ENCODE data around the gene OPCML. TPM values are rescaled to one million over a fixed set of nuclear protein-coding genes. Genes with fewer than 3 reads are reported as not detected.

Gene OPCML
- total RNA-seq, 1 donor from 2014 or later = not detected

DNA sequence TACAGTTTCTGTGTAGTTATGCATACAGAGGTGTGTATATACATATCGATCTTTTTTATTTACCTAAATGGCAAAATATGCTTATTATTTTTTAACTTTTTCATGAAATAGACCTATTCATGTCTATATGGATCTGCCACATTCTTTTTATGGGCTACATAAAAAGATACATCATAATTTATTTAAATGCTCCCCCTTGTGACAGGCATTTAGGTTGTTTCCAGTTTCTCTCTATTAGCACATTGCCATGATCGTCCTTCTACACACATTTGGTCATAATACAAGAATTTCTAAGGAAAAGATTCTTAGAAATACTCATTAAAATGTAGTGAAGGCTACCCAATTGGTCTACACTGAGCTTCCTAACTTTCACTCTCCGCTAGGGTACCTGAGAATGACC lies 1067.4 kb downstream of the OPCML start:
- TF ChIP-seq, protein P1, sequence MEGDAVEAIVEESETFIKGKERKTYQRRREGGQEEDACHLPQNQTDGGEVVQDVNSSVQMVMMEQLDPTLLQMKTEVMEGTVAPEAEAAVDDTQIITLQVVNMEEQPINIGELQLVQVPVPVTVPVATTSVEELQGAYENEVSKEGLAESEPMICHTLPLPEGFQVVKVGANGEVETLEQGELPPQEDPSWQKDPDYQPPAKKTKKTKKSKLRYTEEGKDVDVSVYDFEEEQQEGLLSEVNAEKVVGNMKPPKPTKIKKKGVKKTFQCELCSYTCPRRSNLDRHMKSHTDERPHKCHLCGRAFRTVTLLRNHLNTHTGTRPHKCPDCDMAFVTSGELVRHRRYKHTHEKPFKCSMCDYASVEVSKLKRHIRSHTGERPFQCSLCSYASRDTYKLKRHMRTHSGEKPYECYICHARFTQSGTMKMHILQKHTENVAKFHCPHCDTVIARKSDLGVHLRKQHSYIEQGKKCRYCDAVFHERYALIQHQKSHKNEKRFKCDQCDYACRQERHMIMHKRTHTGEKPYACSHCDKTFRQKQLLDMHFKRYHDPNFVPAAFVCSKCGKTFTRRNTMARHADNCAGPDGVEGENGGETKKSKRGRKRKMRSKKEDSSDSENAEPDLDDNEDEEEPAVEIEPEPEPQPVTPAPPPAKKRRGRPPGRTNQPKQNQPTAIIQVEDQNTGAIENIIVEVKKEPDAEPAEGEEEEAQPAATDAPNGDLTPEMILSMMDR (IDR thresholded peaks at IDR 0.05) = no peak
- intact Hi-C loops (cut with DNase I) = no loop called here
- no peaks in the 10 kb centered on the region for H3K36me3 ChIP-seq

DNA sequence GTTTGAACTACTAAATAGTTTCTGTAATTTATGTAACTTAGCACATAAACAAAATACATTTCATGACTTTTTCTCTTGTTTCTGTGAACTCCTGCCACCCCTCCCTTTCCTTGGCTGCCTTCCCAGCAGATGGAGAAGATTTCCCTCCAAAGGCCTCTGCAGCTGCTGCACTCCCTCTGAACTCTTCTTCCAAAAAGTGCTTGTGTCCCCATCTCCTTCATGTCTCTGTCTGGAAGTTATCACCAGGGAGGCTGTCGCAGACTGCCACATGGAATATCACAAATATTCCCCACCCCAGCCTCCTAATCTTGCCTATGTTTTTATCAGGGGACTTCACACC lies 1068.3 kb downstream of the OPCML start:
- H3K36me3 ChIP-seq = no peaks in the 10 kb centered on the region
- no peak overlapping the region for H3K4me3 ChIP-seq
- H3K9me3 ChIP-seq = no peaks in the 10 kb centered on the region
- H3K27me3 ChIP-seq = no peaks in the 10 kb centered on the region
- no peaks in the 10 kb centered on the region for H3K4me1 ChIP-seq
- intact Hi-C loops (cut with DNase I) = no loop called here
- TF ChIP-seq, protein P1 (IDR thresholded peaks at IDR 0.05) = no peak
- DNase-seq (ENCODE audit: low spot score in 2 of 2) = no peak
- H3K27ac ChIP-seq = no peak overlapping the region

More for the DNA sequence above, 1067.4 kb downstream of the OPCML start:
- H3K4me3 ChIP-seq = no peak overlapping the region
- H3K27me3 ChIP-seq = no peaks in the 10 kb centered on the region
- H3K9me3 ChIP-seq = no peaks in the 10 kb centered on the region
- H3K4me1 ChIP-seq = no peaks in the 10 kb centered on the region
- no peak for DNase-seq (ENCODE audit: low spot score in 2 of 2)
- H3K27ac ChIP-seq = no peak overlapping the region

DNA sequence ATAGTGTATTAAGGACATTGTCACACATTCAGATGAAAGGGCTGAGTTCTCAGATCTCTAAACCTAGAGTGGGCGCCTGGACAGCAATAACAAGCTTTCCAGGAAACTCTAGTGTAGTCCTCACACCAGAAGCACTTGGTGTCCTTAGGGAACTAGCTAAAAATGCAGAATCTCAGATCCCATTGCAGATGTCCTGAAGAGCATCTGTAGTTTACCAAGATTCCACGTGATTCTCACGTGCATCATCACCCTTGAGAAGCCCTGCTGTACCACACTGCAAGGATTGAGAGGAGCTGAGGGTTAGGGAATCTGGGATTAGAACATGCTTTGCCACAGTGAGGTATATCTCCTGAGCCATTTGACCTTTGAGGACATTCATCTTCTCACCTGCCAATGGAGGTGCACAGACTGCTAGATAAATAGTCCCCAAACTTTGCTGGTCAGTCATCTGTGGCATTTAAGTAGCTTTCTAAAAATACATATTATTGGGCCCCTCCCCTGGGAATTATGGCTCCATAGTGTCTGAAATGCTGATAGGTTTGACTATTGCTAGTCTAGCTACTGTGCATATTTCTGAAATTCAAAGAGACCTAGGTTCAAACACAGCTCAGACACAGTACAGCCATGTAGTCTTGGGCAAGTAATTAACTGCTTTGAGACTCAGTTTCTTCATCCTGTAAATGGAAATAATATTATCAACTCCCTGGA lies 1068.9 kb downstream of the OPCML start:
- Histone ChIP-seq H3K27me3 (no peaks in the 10 kb centered on the region), H3K36me3 (no peaks in the 10 kb centered on the region), H3K27ac (no peak overlapping the region), H3K9me3 (no peaks in the 10 kb centered on the region), H3K4me3 (no peak overlapping the region), H3K4me1 (no peaks in the 10 kb centered on the region)
- TF ChIP-seq, protein P1 (IDR thresholded peaks at IDR 0.05) = no peak
- intact Hi-C loops (cut with DNase I) = no loop called here
- no peak for DNase-seq (ENCODE audit: low spot score in 2 of 2)

DNA sequence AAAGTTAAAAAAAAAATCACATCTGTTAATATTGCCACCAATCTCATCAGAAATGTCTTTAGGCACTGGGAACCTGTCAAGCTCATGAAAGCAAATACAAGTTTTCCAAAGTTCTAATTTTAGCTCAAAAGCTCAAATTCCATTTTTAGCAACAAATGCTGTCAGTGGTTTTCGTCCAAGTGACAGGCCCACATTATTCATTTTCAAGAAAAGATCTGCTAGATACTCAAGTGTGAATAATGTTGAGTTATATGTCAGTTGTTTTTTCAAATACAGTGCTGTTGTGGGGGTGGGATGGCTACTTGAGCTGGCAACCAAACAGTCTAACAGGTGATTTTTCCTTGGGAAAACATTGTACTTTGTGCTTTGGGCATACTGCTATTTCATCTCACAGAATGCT lies 1072.6 kb downstream of the OPCML start:
- intact Hi-C loops (cut with DNase I) = no loop called here
- Histone ChIP-seq H3K9me3 (no peaks in the 10 kb centered on the region), H3K4me3 (no peak overlapping the region), H3K27ac (no peak overlapping the region), H3K36me3 (no peaks in the 10 kb centered on the region), H3K27me3 (no peaks in the 10 kb centered on the region), H3K4me1 (no peaks in the 10 kb centered on the region)
- TF ChIP-seq, protein P1 (IDR thresholded peaks at IDR 0.05) = no peak
- DNase-seq (ENCODE audit: low spot score in 2 of 2) = no peak

DNA sequence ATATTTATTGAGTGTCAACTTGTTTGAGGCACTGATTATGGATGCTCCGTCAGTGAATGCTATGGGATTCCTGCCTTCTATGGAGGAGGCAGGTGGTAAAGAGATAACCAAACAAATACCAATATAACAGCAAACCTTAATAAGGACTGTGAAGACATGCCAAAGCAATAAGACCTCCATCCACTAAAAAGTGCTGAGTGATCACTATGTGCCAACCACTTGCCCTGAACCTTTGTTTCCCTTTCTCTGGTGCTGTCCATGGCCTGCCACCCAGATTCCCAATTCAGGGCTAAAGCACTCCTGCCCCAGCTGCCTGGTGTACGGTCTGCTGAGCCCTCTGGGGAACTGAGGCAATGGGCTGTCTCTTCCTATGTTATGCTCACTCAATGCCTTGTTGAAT lies 1074.9 kb downstream of the OPCML start:
- DNase-seq (ENCODE audit: low spot score in 2 of 2) = no peak
- TF ChIP-seq, protein P1 (IDR thresholded peaks at IDR 0.05) = no peak
- no peaks in the 10 kb centered on the region for H3K36me3 ChIP-seq
- intact Hi-C loops (cut with DNase I) = no loop called here
- no peaks in the 10 kb centered on the region for H3K9me3 ChIP-seq
- no peak overlapping the region for H3K27ac ChIP-seq
- no peak overlapping the region for H3K4me3 ChIP-seq
- no peaks in the 10 kb centered on the region for H3K27me3 ChIP-seq
- no peaks in the 10 kb centered on the region for H3K4me1 ChIP-seq
